ENCODE measurements around the gene RANBP2.
"Not testable (repeated sequence)": the region's sequence is repeated elsewhere in the genome, so short reads cannot be mapped to it uniquely, and the experiment has no call there.

The RANBP2 gene

DNA sequence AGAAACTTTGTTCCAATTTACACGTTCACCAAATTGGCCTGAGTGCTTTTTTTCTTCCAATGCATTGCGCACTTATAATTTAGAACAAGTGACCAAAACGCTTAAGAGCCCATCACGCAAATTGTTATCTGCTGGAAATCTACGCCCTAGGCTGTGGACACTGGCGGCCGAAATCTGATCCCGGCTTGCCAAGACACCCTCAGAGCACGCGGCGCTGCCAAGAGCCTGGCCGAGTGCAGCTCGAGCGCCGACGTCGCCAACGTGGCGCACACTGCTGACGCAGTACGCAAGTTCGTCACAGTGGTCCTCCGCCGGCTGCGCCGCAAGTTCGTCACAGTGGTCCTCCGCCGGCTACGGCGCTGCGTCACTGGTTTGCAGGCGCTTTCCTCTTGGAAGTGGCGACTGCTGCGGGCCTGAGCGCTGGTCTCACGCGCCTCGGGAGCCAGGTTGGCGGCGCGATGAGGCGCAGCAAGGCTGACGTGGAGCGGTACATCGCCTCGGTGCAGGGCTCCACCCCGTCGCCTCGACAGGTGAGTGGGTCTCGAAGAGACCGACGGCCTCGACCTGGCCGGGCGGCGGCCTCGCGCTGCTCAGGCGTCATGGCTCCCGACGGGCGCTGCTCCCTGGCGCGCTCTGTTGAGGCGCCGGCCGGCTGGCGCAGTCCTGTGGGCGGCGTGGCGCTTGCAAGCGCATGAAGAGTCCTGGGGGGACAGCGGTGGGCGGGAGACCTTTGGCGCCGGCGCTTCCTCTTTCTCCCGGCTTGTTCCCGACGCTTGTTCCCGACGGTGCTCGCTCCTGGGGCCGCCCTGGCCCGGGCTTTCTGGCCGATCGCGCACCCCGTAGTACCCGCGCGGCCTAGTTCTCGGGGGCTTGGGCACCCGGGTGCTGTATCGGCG is at the start of gene RANBP2:
RANBP2 (plus strand) TSS at position 334 of the 896 bp plus-strand sequence; CDS start at position 459, 125 bp downstream.
- peak; percentile 88 to 93 (median 91) for DNase-seq

DNA sequence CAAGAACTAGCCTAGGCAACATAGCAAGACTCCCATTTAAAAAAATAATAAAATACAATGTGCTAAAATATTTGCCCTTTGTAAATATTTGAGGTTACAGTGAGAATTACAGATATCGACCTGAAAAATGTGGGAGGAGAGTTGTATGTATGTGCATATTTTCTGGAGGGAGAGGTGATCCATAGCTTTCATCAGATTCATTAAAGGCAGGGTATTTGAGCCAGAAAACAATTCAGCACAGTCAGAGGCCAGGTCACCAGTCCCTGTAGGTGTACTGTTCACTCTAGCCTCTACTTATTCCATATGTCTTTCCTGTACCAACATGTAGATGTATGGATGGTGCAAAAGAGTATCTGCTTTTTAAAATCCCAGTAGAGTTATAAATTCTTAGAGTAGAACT is 49.0 kb upstream of the RANBP2 start:
- not testable (repeated sequence) for DNase-seq

- not testable (repeated sequence) for DNase-seq
These were observed 47.0 kb upstream of the RANBP2 start for GRCh38 chr2:108672200-108672805.

DNA sequence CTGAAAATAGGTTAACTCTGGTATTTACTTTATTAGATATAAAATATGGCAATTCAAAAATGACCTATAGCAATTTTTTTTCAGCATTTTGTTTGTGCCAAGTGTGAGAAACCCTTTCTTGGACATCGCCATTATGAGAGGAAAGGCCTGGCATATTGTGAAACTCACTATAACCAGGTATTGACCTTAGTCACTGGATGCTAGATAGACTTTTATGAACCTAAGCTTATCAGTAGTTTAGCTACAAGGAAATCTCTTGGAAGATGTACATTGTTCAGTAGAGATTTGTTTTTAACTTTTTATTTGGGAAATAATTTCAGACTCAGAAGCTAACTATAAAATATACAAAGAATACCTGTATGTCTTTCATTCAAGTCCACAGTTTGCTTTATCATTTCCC is 42.8 kb upstream of the RANBP2 start:
- DNase-seq, result not testable (repeated sequence)

GRCh38 chr2:108677239-108677744 is 42.0 kb upstream of the RANBP2 start:
- not testable (repeated sequence) for DNase-seq

- DNase-seq, result not testable (repeated sequence)
These were observed 41.1 kb upstream of the RANBP2 start for GRCh38 chr2:108678198-108678651.

DNA sequence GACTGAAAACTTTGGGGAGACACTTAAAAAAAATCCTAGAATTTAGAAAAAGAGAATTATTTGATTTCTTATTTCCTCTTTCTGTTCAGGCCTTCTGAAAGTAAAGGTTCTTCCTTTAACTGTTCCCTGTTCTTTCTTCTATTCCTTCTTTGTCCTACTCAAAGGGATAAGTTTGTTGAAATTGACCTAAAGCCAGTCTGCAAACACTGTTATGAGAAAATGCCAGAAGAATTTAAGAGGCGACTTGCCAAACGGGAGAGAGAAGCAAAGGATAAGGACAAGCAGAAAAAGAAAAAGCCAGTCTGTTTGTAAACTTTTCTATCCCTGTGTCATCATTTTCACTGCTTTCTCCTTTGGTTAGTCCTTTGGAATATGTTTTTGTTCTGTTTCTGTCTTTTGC is 38.5 kb upstream of the RANBP2 start:
- not testable (repeated sequence) for DNase-seq

GRCh38 chr2:108688818-108689756 is 30.2 kb upstream of the RANBP2 start:
- not testable (repeated sequence) for DNase-seq

GRCh38 chr2:108690001-108690400 is 29.3 kb upstream of the RANBP2 start:
- DNase-seq, result not testable (repeated sequence)

GRCh38 chr2:108691447-108691846 is 27.8 kb upstream of the RANBP2 start:
- DNase-seq, result no peak

- no peak for DNase-seq
These were observed 18.1 kb upstream of the RANBP2 start for GRCh38 chr2:108701208-108701607.

- no peak for DNase-seq
These were observed 17.5 kb upstream of the RANBP2 start for GRCh38 chr2:108701806-108702205.

- DNase-seq, result no peak
These were observed 14.4 kb upstream of the RANBP2 start for GRCh38 chr2:108704871-108705270.

DNA sequence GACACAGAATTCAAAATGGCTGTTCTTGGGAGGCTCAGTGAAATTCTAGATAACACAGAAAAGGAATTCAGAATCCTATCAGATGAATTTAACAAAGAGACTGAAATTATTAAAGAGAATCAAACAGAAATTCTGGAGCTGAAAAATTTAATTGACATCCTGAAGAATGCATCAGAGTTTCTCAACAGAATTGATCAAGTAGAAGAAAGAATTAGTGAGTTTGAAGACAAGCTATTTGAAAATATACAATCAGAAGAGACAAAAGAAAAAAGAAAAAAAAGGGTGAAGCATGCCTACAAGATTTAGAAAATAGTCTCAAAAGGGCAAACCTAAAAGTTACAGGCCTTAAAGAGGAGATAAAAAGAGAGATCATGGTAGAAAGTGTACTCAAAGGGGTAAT is 12.0 kb upstream of the RANBP2 start:
- no peak for DNase-seq

DNA sequence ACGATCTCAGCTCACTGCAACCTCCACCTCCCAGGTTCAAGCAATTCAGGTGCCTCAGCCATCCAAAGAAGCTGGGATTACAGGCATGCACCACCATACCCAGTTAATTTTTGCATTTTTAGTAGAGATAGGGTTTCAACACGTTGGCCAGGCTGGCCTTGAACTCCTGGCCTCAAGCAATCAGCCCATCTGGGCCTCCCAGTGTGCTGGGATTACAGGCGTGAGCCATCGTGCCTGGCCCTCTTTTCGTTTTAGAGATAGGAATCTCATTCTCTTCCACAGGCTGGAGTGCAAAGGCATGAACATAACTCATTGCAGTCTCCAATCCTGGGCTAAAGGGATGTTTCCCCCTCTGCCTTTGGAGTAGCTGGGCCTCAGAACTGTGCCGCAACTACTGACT is 2.3 kb upstream of the RANBP2 start:
- DNase-seq, result not testable (repeated sequence)

- DNase-seq, result not testable (repeated sequence)
These were observed 6.8 kb downstream of the RANBP2 start for GRCh38 chr2:108726048-108726447.

DNA sequence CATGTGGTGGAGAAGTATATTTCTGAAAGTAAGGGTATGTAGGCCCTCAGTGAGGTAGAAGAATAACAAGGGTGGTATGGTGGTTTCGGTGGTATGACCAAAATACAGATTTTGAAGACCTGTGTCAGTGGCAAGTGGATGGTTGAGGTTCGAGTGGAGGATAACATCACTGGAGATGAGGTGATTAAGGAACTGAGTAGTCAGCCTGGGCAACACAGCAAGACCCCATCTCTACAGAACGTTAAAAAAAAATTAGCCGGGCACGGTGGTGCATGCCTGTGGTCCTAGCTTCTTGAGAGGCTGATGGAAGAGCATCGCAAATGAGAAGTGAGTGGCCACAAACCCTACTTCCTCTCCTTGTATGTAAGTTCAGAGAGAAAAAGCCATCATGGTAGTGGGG is 15.4 kb downstream of the RANBP2 start:
- DNase-seq, result not testable (repeated sequence)

DNA sequence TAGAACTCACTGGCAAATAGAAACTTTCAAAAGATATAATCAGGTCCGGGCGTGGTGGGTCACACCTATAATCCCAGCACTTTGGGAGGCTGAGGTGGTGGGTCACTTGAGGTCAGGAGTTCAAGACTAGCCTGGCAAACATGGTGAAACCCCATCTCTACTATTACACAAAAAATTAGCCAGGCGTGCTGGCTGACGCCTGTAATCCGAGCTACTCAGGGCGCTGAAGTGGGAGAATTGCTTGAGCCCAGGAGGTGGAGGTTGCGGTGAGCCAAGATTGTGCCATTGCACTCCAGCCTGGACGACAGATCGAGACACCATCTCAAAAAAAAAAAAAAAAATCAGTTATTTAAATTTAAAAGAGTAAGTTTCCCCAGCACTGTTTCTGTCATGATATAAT is 38.7 kb downstream of the RANBP2 start:
- DNase-seq, result not testable (repeated sequence)

GRCh38 chr2:108762618-108763017 is 43.3 kb downstream of the RANBP2 start:
- not testable (repeated sequence) for DNase-seq

- DNase-seq, result not testable (repeated sequence)
These were observed 47.4 kb downstream of the RANBP2 start for GRCh38 chr2:108766671-108767070.

- DNase-seq, result not testable (repeated sequence)
These were observed 48.6 kb downstream of the RANBP2 start for GRCh38 chr2:108767859-108768258.

DNA sequence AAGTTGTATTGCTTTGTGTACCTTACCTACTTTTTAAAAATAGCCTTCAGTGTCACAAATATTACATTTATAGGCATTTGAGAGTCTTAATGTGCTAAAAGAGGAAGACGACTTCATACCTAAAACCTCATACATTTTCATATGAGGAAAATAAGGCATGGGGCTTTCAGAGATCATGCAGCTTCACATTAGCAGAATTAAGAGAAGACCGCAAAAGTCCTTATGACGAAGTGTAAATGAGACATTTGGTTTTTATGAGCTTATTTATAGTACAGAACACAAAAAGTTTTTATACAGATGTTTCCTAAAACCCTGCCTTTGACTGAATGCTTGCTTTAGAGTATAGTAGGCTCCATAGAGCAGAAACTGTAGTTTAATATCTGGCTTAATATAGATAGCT is 57.2 kb downstream of the RANBP2 start:
- no peak for DNase-seq

DNA sequence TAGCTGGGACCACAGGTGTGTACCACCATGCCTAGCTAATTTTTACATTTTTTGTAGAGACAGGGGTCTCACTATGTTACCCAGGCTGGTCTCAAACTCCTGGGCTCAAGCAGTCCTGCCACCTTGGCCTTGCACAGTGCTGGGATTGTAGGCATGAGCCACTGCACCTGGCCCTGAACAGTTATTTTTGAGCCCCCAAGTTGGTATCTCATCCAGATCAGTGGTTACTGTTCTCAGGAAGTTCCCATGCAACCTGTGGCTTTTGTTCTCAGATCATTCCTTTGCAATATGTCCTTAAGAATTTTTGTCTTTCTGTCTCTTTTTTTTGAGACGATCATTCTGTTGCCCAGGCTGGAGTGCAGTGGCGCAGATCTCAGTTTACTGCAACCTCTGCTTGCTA is 59.6 kb downstream of the RANBP2 start:
- no peak for DNase-seq
